Glomerular endothelial cell (primary cell): ENCODE data around the gene CFAP43. TPM values are rescaled to one million over a fixed set of nuclear protein-coding genes. Genes with fewer than 3 reads are reported as not detected.

Experiments
- DNase-seq: peaks from one replicate; pipeline ENCODE4 v3.0.0-alpha.2; 2011; ENCODE audit warnings: low read depth, low spot score; ENCODE audit errors: extremely low read depth
- total RNA-seq: library from RNA; depleted of rRNA; stranded (reverse); fragments of >200 nt; gene quantifications from 2 replicates; pipeline ENCODE4 v1.2.3, GENCODE V29; 2015

Gene CFAP43
- total RNA-seq, 1 donor from 2014 or later: 0.18 TPM

DNA sequence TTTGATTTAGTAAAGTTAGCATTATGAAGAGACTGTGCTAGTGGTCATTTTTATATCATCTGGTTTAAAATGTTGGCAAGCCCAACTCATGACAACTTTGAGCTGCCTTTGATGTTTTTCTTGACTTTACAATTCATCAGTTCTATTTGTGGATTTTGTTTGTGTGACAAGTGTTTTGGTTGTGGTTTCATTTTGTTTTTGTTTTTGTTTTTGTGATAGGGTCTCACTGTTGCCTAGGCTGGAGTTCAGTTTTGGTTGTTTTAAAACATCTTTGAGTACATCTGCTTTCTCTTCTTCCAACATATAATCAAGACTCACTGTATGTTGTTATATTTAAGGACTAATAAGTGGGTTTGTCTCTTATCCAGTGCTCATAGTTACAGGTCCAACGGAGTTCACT lies 127.7 kb downstream of the CFAP43 start:
- DNase-seq: no peak

DNA sequence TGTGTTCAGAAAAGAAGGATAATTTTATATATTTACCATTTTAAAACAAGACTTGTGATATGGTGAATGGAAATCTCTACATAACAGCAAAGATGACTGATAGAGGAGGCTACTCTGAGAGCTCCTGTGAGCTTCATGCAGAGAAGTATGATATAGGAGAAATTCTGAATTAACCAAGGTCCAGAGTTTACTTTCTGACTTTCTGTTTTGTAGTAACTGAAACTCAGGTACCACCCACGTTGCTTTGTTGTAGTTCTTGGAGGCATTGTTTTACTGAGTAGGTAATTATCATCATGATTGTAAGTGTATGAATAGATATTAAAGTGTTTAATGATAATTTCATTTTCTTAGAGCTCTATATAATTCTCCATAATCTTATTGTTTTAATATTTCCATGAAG lies 128.2 kb downstream of the CFAP43 start:
- DNase-seq: no peak

- no peak for DNase-seq
Observed at GRCh38 chr10:104101902-104102301, 130.3 kb downstream of the CFAP43 start.

DNA sequence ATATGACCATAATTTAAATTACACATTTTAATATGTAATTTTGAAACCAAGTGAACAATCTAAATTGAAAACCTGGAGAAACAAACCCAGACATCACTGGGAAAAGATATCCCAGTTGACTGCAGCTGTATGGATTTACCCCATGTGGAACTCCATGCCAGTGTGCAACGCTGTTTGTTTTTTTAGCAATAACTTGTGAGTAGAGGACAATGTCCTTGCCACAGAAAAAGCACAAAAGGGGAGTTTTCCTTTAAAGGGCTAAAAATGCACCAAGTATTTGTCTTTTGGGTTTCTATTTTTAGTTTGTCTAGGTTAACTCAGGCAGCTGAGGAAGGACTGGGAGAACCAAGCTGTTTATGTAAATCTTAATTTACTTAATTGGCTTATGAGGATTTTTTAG lies 131.4 kb downstream of the CFAP43 start:
- DNase-seq: no peak

GRCh38 chr10:104099941-104100340 lies 132.2 kb downstream of the CFAP43 start:
- DNase-seq: no peak

DNA sequence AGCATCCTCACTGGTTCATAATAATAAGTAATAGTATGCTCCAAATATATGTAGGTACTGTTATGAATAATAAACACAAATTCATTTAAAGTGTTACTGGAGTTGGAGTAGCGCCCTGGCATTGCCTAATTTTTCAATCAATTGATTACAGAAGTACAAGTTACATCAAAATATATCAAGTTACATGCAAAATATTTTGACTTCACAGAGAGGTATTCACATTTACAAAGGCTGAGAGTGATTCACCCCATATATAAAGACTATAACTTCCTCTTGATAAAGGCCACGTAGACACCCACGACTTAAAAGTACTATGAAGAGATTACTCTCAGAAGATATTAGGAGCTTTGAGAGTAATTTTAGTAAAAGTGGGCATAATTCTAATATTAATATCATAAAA lies 132.9 kb downstream of the CFAP43 start:
- DNase-seq: no peak

GRCh38 chr10:104098358-104098925 lies 133.7 kb downstream of the CFAP43 start:
- no peak for DNase-seq

DNA sequence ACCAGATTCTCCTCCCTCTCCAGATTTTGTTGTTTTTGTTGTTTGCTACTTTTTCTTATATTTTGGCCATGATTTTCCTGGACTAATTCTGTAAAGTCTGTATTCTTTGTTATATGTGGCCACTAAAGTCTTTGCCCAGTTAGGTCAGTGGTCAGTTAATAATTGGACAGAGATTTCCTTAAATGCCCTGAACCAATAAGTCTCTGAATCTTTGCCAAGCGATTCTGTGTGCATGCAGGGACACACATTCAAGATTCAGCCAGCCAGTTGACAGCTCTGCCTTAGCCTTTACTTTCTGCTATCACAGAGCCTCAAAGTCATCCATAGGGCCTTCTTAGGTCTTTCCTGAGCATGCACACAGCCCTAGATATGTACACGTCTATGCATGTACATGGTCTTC lies 135.5 kb downstream of the CFAP43 start:
- no peak for DNase-seq

DNA sequence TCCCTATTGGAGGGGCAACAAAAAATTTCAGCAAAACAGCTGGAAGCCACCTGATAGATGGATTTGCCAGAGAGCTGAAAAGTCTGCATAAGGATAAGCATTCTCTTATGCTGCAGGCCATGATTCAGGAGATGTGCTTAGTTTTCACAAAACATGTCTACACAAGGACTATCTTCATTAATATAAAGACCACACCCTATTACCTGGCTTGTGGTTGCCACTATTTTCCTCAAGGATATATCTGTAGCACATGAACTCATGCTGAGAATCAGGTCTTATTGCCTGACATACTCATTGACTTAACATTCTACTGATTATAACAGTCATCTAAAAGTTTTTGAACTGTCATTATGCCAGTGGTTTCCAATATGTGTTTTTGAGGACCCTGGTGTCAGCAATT lies 139.4 kb downstream of the CFAP43 start:
- DNase-seq: no peak

DNA sequence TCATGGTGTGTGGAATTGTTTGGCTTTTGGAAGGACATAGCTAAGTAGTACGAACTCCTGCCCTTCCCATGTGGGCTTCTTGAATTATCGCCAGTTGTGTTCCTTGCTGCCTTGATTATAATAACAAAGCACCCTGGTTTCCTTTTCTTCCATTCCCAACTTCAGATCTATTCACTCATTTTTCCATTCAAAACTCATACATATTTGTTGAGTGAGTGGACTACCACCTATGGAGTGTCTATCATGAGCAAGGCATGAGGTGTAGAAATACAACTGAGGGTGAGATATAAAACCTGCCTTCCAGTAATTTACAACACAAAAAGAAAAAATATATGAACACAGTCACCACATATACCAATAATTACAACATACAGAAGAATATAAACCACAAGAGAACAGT lies 141.6 kb downstream of the CFAP43 start:
- DNase-seq: no peak

GRCh38 chr10:104089621-104090020 lies 142.5 kb downstream of the CFAP43 start:
- DNase-seq: no peak

GRCh38 chr10:104088239-104088638 lies 143.9 kb downstream of the CFAP43 start:
- DNase-seq: no peak

GRCh38 chr10:104085801-104086400 lies 146.3 kb downstream of the CFAP43 start, which contains the start of gene COL17A1:
COL17A1 (minus strand) TSS chr10:104085880; CDS start chr10:104080673, 5,207 bp downstream.
- no peak for DNase-seq

GRCh38 chr10:104084482-104085142 lies 147.6 kb downstream of the CFAP43 start:
- no peak for DNase-seq

- DNase-seq: no peak
Observed at GRCh38 chr10:104081998-104082397, 150.2 kb downstream of the CFAP43 start.

- DNase-seq: no peak
Observed at GRCh38 chr10:104080762-104081161, 151.4 kb downstream of the CFAP43 start.

Other genes with a start within 250 kb of the CFAP43 start
- gene COL17A1, start 146.5 kb downstream of the CFAP43 start, total RNA-seq: 0.06 and 1.0 TPM in 2 replicates
- 8.6 and 9.3 TPM in 2 replicates for gene SFR1, start 110.2 kb downstream of the CFAP43 start, total RNA-seq
- 250 and 432 TPM in 2 replicates for gene GSTO1, start 22.5 kb upstream of the CFAP43 start, total RNA-seq
- 0.97 and 2.0 TPM in 2 replicates for gene GSTO2, start 36.8 kb upstream of the CFAP43 start, total RNA-seq
- 81.5 and 85.1 TPM in 2 replicates for gene ITPRIP, start 106.1 kb upstream of the CFAP43 start, total RNA-seq
- 1.2 and 1.7 TPM in 2 replicates for gene CFAP58, start 121.5 kb upstream of the CFAP43 start, total RNA-seq